ENCODE results near the gene MRPL54. TPM values are rescaled to one million over a fixed set of nuclear protein-coding genes. Genes with fewer than 3 reads are reported as not detected.
A peak's percentile ranks its signal among the peaks of the same experiment; 100 is the strongest.

The MRPL54 gene
- total RNA-seq, 1 donor from 2014 or later: 35.9 TPM

DNA sequence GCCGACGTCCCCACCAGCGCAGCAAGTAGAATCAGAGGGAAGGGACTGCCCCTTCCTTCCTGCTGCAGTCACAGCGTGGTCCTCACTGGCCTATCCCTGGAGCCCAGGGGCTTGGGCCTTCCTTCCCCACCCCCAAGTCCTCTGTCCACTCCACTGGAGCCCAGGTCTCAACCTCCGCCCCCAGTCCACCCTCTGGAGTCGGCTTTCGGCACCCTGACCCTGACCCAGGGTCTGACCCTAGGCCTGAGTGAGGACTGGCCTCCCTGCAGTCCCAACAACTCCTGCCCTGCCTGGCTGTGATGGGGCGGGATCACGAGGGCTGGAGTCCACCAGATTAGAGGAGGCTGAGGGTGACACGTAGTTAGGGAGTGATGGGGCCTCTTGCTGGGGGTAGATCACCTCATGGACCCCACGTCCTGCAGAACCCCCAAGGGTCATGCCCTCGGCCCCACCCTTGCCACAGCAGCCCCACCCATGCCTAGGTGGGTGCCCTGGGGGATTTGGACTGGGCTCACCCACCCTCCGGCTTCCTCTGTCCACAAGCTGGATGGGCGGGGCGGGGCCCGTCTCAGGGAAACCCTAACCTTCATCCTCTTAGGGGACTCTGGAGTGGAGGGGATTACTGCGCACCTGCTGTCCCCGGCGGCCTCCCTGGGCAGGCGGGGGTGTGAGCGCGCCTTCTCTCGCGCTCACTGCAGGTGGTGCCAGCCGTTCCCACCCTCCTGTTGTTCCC, 5.7 kb downstream of the MRPL54 start:
- DNase-seq (ENCODE audit: extremely low spot score, unreplicated experiment): no peak
- H3K9me3 Mint-ChIP-seq: no peaks in the 10 kb centered on the region

DNA sequence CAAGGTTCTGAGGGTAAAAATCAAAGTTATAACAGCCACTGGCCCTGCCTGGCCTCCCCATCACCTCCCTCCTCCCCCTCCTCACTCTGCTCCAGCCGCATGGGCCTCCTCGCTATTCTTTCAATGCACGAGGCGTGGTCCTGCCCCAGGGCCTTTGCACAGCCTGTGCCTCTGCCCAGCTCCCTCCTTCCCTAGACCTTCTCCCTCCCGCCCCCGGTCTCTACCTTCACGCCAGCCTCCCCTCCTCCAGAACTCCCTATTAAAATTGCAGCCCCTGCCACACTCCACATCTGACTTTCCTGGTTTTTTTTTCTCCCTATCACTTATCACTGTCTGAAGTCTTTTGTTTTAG, 6.2 kb downstream of the MRPL54 start:
- TF ChIP-seq, protein P1, sequence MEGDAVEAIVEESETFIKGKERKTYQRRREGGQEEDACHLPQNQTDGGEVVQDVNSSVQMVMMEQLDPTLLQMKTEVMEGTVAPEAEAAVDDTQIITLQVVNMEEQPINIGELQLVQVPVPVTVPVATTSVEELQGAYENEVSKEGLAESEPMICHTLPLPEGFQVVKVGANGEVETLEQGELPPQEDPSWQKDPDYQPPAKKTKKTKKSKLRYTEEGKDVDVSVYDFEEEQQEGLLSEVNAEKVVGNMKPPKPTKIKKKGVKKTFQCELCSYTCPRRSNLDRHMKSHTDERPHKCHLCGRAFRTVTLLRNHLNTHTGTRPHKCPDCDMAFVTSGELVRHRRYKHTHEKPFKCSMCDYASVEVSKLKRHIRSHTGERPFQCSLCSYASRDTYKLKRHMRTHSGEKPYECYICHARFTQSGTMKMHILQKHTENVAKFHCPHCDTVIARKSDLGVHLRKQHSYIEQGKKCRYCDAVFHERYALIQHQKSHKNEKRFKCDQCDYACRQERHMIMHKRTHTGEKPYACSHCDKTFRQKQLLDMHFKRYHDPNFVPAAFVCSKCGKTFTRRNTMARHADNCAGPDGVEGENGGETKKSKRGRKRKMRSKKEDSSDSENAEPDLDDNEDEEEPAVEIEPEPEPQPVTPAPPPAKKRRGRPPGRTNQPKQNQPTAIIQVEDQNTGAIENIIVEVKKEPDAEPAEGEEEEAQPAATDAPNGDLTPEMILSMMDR (conservative IDR thresholded peaks at IDR 0.05): no peak
- Mint-ChIP-seq H3K4me3 (no peak overlapping the region), H3K27ac (no peak overlapping the region), H3K36me3 (no peaks in the 10 kb centered on the region), H3K9me3 (no peaks in the 10 kb centered on the region), H3K4me1 (ENCODE audit: unreplicated experiment) (no peaks in the 10 kb centered on the region), H3K27me3 (peaks cover under 1% of the 10 kb centered on the region)
- DNase-seq (ENCODE audit: extremely low spot score, unreplicated experiment): no peak

More for the DNA sequence above, 5.7 kb downstream of the MRPL54 start:
- Mint-ChIP-seq H3K4me1 (ENCODE audit: unreplicated experiment) (peaks cover 2% of the 10 kb centered on the region), H3K36me3 (no peaks in the 10 kb centered on the region), H3K27ac (no peak overlapping the region), H3K27me3 (no peaks in the 10 kb centered on the region), H3K4me3 (no peak overlapping the region)
- TF ChIP-seq, protein P1 (conservative IDR thresholded peaks at IDR 0.05): no peak

DNA sequence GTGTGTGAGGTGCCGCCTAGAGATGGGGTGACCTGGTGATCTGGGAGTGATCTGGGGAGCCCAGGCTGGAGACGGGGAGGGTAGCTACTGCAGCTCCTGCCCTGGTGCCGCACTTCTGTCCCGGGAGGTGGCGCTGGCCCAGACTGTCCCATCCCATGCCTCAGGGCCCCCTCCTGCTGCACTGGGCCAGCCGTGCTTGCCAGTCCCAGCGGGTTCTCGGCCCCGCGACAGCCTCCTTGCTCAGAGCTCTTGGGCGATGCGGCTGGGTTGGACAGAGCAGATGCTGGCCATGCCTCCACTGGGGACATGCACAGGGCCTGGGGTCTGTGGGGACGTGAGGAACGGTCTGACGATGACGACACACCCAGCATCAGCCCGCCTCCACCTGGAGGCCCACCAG, 7.0 kb downstream of the MRPL54 start:
- Mint-ChIP-seq H3K36me3 (no peaks in the 10 kb centered on the region), H3K4me3 (no peak overlapping the region)

DNA sequence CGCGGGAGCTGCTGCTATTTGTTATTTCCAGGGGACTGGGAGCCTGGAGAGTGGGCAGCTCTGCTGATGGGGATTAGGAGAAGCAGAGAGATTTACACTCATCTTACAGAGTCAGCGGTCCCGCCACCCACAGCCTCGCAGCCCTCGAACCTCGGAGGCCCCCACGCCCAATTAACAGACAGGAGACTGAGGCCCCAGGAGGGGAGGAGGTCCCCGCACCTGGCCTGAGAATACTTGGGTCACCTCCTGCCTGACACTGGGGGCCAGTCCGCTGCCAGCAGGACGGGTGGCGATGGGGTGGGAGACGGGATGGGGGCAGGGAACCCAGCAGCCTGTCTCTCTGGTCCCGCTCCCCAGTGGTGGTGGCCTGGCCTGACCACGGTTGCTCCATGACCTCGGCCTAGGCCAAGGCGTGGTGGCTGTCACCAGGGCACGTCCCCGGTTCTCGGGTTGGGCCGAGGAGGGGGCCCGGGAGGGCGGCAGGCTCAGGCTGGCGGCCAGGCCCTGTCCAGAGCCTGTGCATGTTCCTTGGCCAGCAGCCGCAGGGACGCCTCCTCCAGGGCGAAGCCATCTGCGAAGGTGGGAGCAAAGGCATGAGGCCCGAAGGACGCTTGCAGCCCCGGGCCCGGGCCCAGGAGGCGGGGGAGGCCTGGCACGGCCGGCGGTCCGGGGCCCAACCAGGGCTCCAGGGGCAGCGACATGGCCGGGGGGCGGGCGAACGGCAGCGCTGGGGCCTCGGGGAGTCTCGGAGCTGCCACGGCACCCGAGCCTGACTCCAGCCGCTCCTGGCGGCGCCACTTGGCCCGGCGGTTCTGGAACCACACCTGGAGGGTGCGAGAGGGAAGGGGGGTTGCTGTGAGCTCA, 7.9 kb downstream of the MRPL54 start:
- H3K36me3 Mint-ChIP-seq: no peaks in the 10 kb centered on the region
- H3K4me3 Mint-ChIP-seq: no peak overlapping the region
- TF ChIP-seq, protein P1 (conservative IDR thresholded peaks at IDR 0.05): no peak
- H3K27ac Mint-ChIP-seq: no peak overlapping the region
- H3K9me3 Mint-ChIP-seq: no peaks in the 10 kb centered on the region
- H3K27me3 Mint-ChIP-seq: peaks cover 3% of the 10 kb centered on the region
- DNase-seq (ENCODE audit: extremely low spot score, unreplicated experiment): no peak
- H3K4me1 Mint-ChIP-seq (ENCODE audit: unreplicated experiment): no peaks in the 10 kb centered on the region

More for the DNA sequence above, 7.0 kb downstream of the MRPL54 start:
- H3K4me1 Mint-ChIP-seq (ENCODE audit: unreplicated experiment): no peaks in the 10 kb centered on the region
- peaks cover 3% of the 10 kb centered on the region for H3K27me3 Mint-ChIP-seq
- DNase-seq (ENCODE audit: extremely low spot score, unreplicated experiment): no peak
- TF ChIP-seq, protein P1 (conservative IDR thresholded peaks at IDR 0.05): no peak
- no peak overlapping the region for H3K27ac Mint-ChIP-seq
- no peaks in the 10 kb centered on the region for H3K9me3 Mint-ChIP-seq

DNA sequence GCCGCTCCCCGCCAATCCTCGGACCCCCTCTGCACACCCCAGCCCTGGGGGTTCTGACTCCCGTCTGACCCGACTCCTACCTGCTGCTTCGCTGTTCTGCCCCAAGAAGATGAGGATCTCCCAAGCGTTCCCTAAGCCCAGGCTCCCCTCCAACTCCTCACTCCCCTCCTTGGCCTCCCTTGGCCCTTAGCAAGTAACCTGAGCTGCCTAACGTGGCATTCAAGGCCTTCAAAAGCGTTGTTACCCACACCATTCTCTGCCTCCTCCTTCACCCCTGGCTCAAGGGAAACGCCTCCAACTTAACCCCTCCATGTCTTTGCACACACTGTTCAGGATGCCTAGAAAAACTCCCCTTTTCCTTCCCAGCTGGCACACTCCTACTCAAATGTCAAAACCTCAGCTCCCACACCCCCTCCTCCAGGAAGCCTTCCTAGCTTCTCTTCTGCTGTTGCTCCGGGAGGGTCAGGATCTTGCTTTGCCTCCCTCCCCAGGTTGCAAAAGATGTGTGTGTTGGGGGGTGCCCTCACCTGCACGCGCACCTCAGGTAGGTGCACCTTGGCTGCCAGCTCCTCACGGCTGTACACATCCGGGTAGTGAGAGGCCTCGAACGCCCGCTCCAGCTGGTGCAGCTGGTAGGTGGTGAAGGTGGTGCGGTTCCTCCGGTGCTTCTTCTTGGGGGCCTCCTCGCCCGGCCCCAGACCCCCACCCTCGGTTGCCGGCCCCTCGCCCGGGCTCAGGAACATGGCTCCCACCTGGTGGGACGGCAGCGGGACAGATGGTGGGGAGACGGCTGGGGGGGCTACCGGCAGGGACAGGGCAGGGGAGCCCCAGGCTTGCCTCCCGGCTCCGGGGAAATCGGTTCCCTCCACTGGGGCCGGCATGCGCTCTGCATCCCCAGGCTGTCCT, 8.8 kb downstream of the MRPL54 start:
- peaks cover 3% of the 10 kb centered on the region for H3K27me3 Mint-ChIP-seq
- H3K27ac Mint-ChIP-seq: peak overlapping the region; percentile 47
- TF ChIP-seq, protein P1 (conservative IDR thresholded peaks at IDR 0.05): no peak
- no peaks in the 10 kb centered on the region for H3K36me3 Mint-ChIP-seq
- H3K4me3 Mint-ChIP-seq: no peak overlapping the region
- no peak for DNase-seq (ENCODE audit: extremely low spot score, unreplicated experiment)
- H3K9me3 Mint-ChIP-seq: no peaks in the 10 kb centered on the region
- no peaks in the 10 kb centered on the region for H3K4me1 Mint-ChIP-seq (ENCODE audit: unreplicated experiment)
